HL-60 (cell line): ENCODE measurements around the gene ADAMTS17.

Experiments
- DNase-seq, 2 experiments: peaks; one replicate each; pipeline ENCODE4 v3.0.0-alpha.2; 2010 to 2020; ENCODE audit warnings: low read depth in 1 of 2, low spot score in 1 of 2
- H3K27ac ChIP-seq: fragments of 250-450 bp; sonication (Bioruptor Pico); replicated peaks from 2 replicates; pipeline ENCODE4 v1.5.1; 2020; ENCODE audit warnings: mild to moderate bottlenecking, moderate library complexity
- H3K27me3 ChIP-seq: fragments of 250-450 bp; sonication (Bioruptor Pico); 2 replicates; pipeline ENCODE4 v1.5.1; 2021; ENCODE audit warnings: mild to moderate bottlenecking, moderate library complexity; ENCODE audit not compliant: insufficient read depth, poor library complexity, severe bottlenecking
- H3K4me3 ChIP-seq: replicated peaks from 2 replicates; pipeline ENCODE4 v1.5.1; 2011; ENCODE audit warnings: mild to moderate bottlenecking, control low read depth, low read length; ENCODE audit not compliant: insufficient read depth
- CTCF ChIP-seq: IDR thresholded peaks from one replicate; pipeline ENCODE4 v1.5.1; 2011; ENCODE audit warnings: low read length, control low read depth, inconsistent platforms; ENCODE audit not compliant: insufficient read depth
- GABPA ChIP-seq: IDR thresholded peaks from 2 replicates; pipeline ENCODE4 v1.6.1; 2012; ENCODE audit warnings: low read depth
- POLR2AphosphoS5 ChIP-seq: IDR thresholded peaks from 2 replicates; pipeline ENCODE4 v1.6.1; 2012; ENCODE audit warnings: low read depth
- REST ChIP-seq: IDR thresholded peaks from 2 replicates; pipeline ENCODE4 v1.6.1; 2012; ENCODE audit warnings: low read depth; ENCODE audit not compliant: insufficient replicate concordance
- SPI1 ChIP-seq: IDR thresholded peaks from 2 replicates; pipeline ENCODE4 v1.6.1; 2012; ENCODE audit warnings: low read depth, mild to moderate bottlenecking, borderline replicate concordance

Gene ADAMTS17

GRCh38 chr15:100186960-100187359, 154.8 kb downstream of the ADAMTS17 start:
- Histone ChIP-seq H3K27ac (no peak overlapping the region), H3K27me3 (no peaks in the 10 kb centered on the region), H3K4me3 (no peak overlapping the region)
- no peak for DNase-seq
- TF ChIP-seq GABPA (no peak), CTCF (no peak), POLR2AphosphoS5 (no peak), SPI1 (no peak), REST (no peak)

- no peak for TF ChIP-seq GABPA
- TF ChIP-seq REST: no peak
- TF ChIP-seq POLR2AphosphoS5: no peak
- no peak for TF ChIP-seq CTCF
- TF ChIP-seq SPI1: no peak
- DNase-seq: no peak
- Histone ChIP-seq H3K27ac (no peak overlapping the region), H3K4me3 (no peak overlapping the region), H3K27me3 (no peaks in the 10 kb centered on the region)
Measured at GRCh38 chr15:100186366-100186765, 155.4 kb downstream of the ADAMTS17 start.

- no peak overlapping the region for H3K4me3 ChIP-seq
- no peak for DNase-seq
- H3K27me3 ChIP-seq: no peaks in the 10 kb centered on the region
- no peak overlapping the region for H3K27ac ChIP-seq
- TF ChIP-seq POLR2AphosphoS5 (no peak), SPI1 (no peak), GABPA (no peak), REST (no peak), CTCF (no peak)
Measured at GRCh38 chr15:100183921-100184495, 157.8 kb downstream of the ADAMTS17 start.
